Activated naive CD8-positive, alpha-beta T cell treated with anti-CD3 and anti-CD28 coated beads, Interleukin-2, amount 10 ng/mL, durations not matched to agents 7 days and 5 days (primary cell): ENCODE results near the gene PPP6R1. TPM values are rescaled to one million over a fixed set of nuclear protein-coding genes. Genes with fewer than 3 reads are reported as not detected.
A peak's percentile ranks its signal among the peaks of the same experiment; 100 is the strongest.
"Not testable (repeated sequence)": the region's sequence is repeated elsewhere in the genome, so short reads cannot be mapped to it uniquely, and the experiment has no call there.

ENCODE experiments used
- ATAC-seq: fragments of 150-1000 bp; cut with Tn5 transposase; one replicate; pipeline ENCODE4 v1.10.0; 2021; ENCODE audit warnings: low read depth, moderate library complexity
- POLR2A ChIA-PET: fragments of 350-600 bp; sonication (Branson Sonifier 250); formaldehyde crosslinking; loops from one replicate; lab custom pipeline; 2021; ENCODE audit warnings: antibody characterized with exemption; lab: Charles Lee
- DNase-seq: peaks from one replicate; pipeline ENCODE4 v3.0.0; 2021
- H3K27ac Mint-ChIP-seq: one replicate; pipeline ENCODE4 v1.8.0; 2022; ENCODE audit warnings: mild to moderate bottlenecking, mixed read lengths
- H3K27me3 Mint-ChIP-seq: one replicate; pipeline ENCODE4 v1.8.0; 2022; ENCODE audit warnings: mild to moderate bottlenecking, moderate library complexity, mixed read lengths
- H3K36me3 Mint-ChIP-seq: one replicate; pipeline ENCODE4 v1.8.0; 2021; ENCODE audit warnings: mild to moderate bottlenecking, mixed read lengths
- H3K4me1 Mint-ChIP-seq: one replicate; pipeline ENCODE4 v1.8.0; 2021; ENCODE audit warnings: mixed read lengths
- H3K4me3 Mint-ChIP-seq: one replicate; pipeline ENCODE4 v1.8.0; 2022; ENCODE audit warnings: mild to moderate bottlenecking, moderate library complexity, mixed read lengths
- H3K9me3 Mint-ChIP-seq: one replicate; pipeline ENCODE4 v1.8.0; 2021; ENCODE audit warnings: mixed read lengths
- total RNA-seq, 2 experiments: library from RNA; stranded (reverse); gene quantifications; one replicate each; pipeline ENCODE4 v1.2.3, GENCODE V29; 2021

The PPP6R1 gene
- total RNA-seq, 2 experiments from 2014 or later, result 211 to 226 TPM

DNA sequence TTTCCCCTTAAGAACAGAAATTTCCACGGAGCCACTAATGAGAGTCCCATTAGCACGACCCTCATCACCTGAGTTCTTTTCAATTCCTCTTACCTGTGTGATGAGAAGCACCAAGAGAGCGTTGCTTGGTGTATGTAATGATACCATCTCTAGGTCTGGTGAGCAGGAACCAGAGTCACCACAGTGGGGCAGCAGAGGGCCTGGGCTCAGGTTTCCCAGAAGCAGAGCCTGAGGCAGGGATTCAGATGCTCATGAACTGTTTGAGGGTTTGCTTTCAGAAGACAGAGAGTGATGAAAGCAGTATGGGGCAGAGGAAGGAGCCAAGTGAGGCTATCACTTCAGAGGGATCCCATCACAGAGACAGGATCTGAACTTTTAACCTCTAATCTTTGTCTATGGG lies 46.4 kb downstream of the PPP6R1 start:
- H3K36me3 Mint-ChIP-seq, result peaks cover 3% of the 10 kb centered on the region
- H3K4me3 Mint-ChIP-seq, result no peak overlapping the region
- no peak for ATAC-seq

DNA sequence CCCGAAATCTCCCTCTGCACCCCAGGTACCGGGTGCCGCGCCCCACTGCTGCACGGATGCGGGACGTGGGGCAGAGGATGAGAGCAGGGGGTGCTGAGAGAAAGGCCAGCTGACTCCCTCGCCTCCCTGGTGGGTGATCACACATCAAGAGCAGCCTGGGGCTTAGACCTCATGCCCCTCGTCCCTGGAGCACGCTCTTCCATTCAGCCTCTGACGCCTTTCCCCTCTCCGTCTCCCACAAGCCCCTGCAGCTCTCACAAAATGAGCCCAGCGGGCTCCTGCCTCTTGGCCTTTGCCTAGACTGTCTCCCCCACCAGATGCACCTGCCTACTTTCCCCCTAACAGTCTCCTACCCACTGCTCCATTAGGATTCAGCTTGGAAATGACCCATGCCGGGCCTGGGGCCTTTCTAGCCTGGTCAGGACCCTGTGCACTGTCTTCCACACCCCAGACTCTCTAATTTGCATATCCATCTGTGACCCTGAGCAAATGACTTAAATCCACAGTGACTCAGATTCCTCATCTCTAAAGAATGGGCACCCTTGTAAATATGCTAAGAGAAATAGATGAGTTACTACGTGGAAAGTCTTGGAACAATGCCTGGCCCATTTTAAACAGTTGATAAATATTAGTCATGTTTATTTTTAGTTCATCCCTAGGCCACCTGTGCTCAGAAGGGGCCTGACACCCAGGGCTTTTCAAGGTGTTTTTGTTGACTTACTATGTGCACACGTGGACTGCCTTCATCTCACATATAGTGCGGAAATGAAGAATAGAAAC lies 48.9 kb downstream of the PPP6R1 start:
- DNase-seq, result no peak
- H3K36me3 Mint-ChIP-seq, result no peaks in the 10 kb centered on the region
- peak overlapping the region; percentile 30 for H3K27ac Mint-ChIP-seq
- no peak for ATAC-seq
- peaks cover 6% of the 10 kb centered on the region for H3K9me3 Mint-ChIP-seq
- H3K4me3 Mint-ChIP-seq, result no peak overlapping the region
- POLR2A ChIA-PET, result no interaction called here
- H3K27me3 Mint-ChIP-seq, result peaks cover 15% of the 10 kb centered on the region
- H3K4me1 Mint-ChIP-seq, result peaks cover 3% of the 10 kb centered on the region

More for the DNA sequence above, 46.4 kb downstream of the PPP6R1 start:
- Mint-ChIP-seq H3K4me1 (peaks cover 9% of the 10 kb centered on the region), H3K27ac (no peak overlapping the region), H3K9me3 (peaks cover 9% of the 10 kb centered on the region), H3K27me3 (peaks cover 20% of the 10 kb centered on the region)
- POLR2A ChIA-PET, result no interaction called here
- no peak for DNase-seq

GRCh38 chr19:55208880-55209692 lies 49.7 kb downstream of the PPP6R1 start, which contains the start of gene PTPRH:
Gene PTPRH (minus strand): TSS chr19:55209501. CDS start chr19:55209433, 68 bp downstream.
- H3K9me3 Mint-ChIP-seq, result peaks cover 6% of the 10 kb centered on the region
- H3K27ac Mint-ChIP-seq, result peak within 1 kb of the TSS; percentile 30
- POLR2A ChIA-PET, result no interaction called here
- peaks cover 15% of the 10 kb centered on the region for H3K27me3 Mint-ChIP-seq
- peaks cover 3% of the 10 kb centered on the region for H3K4me1 Mint-ChIP-seq
- H3K36me3 Mint-ChIP-seq, result no peaks in the 10 kb centered on the region
- DNase-seq (no peak), ATAC-seq (no peak)
- no peak within 1 kb of the TSS for H3K4me3 Mint-ChIP-seq

GRCh38 chr19:55206664-55207500 lies 51.9 kb downstream of the PPP6R1 start:
- peak overlapping the region; percentile 80 for H3K27ac Mint-ChIP-seq
- POLR2A ChIA-PET, result interaction anchor here (0.6 kb wide), 1 partner anchor 29 kb away, joined by 3 read pairs; no protein-coding TSS in a partner anchor
- H3K27me3 Mint-ChIP-seq, result peaks cover 21% of the 10 kb centered on the region
- DNase-seq (no peak), ATAC-seq (peak; percentile 83)
- peaks cover 3% of the 10 kb centered on the region for H3K4me1 Mint-ChIP-seq
- peak overlapping the region; percentile 37 for H3K4me3 Mint-ChIP-seq
- peaks cover 2% of the 10 kb centered on the region for H3K9me3 Mint-ChIP-seq
- H3K36me3 Mint-ChIP-seq, result no peaks in the 10 kb centered on the region

GRCh38 chr19:55202199-55202598 lies 56.6 kb downstream of the PPP6R1 start:
- H3K36me3 Mint-ChIP-seq, ATAC-seq, H3K4me3 Mint-ChIP-seq, DNase-seq, H3K9me3 Mint-ChIP-seq, H3K27ac Mint-ChIP-seq, H3K4me1 Mint-ChIP-seq: not testable (repeated sequence)
- POLR2A ChIA-PET, result interaction anchor here (0.5 kb wide), 1 partner anchor 168 kb away, joined by 3 read pairs; no protein-coding TSS in a partner anchor
- peaks cover 17% of the 10 kb centered on the region for H3K27me3 Mint-ChIP-seq

- DNase-seq, result no peak
- H3K27me3 Mint-ChIP-seq, result peaks cover 13% of the 10 kb centered on the region
- H3K4me1 Mint-ChIP-seq, result no peaks in the 10 kb centered on the region
- no peaks in the 10 kb centered on the region for H3K9me3 Mint-ChIP-seq
- no peaks in the 10 kb centered on the region for H3K36me3 Mint-ChIP-seq
- H3K4me3 Mint-ChIP-seq, result no peak overlapping the region
- H3K27ac Mint-ChIP-seq, result no peak overlapping the region
- ATAC-seq, result no peak
- POLR2A ChIA-PET, result no interaction called here
Measured at GRCh38 chr19:55199620-55200204, 59.1 kb downstream of the PPP6R1 start.

GRCh38 chr19:55198651-55199050 lies 60.2 kb downstream of the PPP6R1 start:
- no peaks in the 10 kb centered on the region for H3K36me3 Mint-ChIP-seq
- no peak overlapping the region for H3K4me3 Mint-ChIP-seq
- no peaks in the 10 kb centered on the region for H3K4me1 Mint-ChIP-seq
- no peaks in the 10 kb centered on the region for H3K9me3 Mint-ChIP-seq
- peaks cover 17% of the 10 kb centered on the region for H3K27me3 Mint-ChIP-seq
- POLR2A ChIA-PET, result interaction anchor here (0.5 kb wide), 1 partner anchor 374 kb away, joined by 3 read pairs; no protein-coding TSS in a partner anchor
- DNase-seq (no peak), ATAC-seq (no peak)
- no peak overlapping the region for H3K27ac Mint-ChIP-seq

DNA sequence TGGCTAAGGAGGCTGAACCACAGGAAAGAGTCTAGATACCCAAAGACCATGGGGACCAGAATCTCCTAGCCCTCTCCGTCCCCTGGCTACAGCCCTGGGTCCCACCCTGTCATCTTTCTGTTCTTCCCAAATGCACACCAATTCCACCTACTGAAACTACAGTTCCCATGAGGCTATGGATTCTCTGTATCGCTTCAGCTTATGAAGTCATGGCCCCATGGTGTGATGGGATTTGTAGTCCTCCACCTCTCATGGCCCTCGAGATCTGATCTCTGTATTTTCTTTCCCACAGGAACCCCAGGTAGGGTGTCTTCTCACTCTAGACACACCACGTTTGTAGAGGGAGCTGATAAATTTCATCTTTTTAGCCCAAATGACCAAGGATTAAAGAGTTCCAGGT lies 61.3 kb downstream of the PPP6R1 start:
- Mint-ChIP-seq H3K27me3 (peaks cover 18% of the 10 kb centered on the region), H3K9me3 (no peaks in the 10 kb centered on the region), H3K4me3 (no peak overlapping the region), H3K27ac (no peak overlapping the region), H3K4me1 (peaks cover 2% of the 10 kb centered on the region), H3K36me3 (no peaks in the 10 kb centered on the region)
- POLR2A ChIA-PET, result no interaction called here
- DNase-seq (no peak), ATAC-seq (no peak)

DNA sequence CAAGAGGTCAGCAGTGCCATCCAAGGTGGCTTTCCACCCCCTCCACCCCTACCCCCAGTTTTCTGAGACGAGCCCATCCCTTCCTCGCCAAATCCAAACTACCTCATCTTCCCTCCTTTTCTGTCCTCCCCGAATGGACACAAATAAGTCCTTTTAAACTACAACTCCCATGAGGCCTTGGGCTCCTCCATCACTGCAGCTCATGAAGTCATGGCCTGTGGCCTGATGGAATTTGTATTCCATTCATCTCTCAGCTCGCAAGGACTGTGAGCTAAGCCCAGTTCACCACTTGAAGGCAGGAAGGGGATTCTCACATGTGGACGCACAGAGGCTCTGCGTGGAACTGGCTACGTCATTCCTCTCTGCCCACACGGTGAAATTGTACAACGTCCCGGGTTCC lies 62.0 kb downstream of the PPP6R1 start:
- Mint-ChIP-seq H3K36me3 (no peaks in the 10 kb centered on the region), H3K4me3 (no peak overlapping the region), H3K27me3 (peaks cover 13% of the 10 kb centered on the region), H3K4me1 (peaks cover 2% of the 10 kb centered on the region), H3K9me3 (no peaks in the 10 kb centered on the region), H3K27ac (no peak overlapping the region)
- POLR2A ChIA-PET, result no interaction called here
- DNase-seq, result no peak
- no peak for ATAC-seq

GRCh38 chr19:55193481-55193880 lies 65.3 kb downstream of the PPP6R1 start:
- Mint-ChIP-seq H3K9me3 (no peaks in the 10 kb centered on the region), H3K27me3 (peaks cover 9% of the 10 kb centered on the region)
- POLR2A ChIA-PET, result interaction anchor here (0.7 kb wide), 2 partner anchors 8 to 60 kb away, joined by 3 to 5 read pairs; no protein-coding TSS in a partner anchor

GRCh38 chr19:55189403-55189835 lies 69.4 kb downstream of the PPP6R1 start:
- peak overlapping the region; percentile 81 for H3K4me3 Mint-ChIP-seq
- peaks cover 11% of the 10 kb centered on the region for H3K27me3 Mint-ChIP-seq
- POLR2A ChIA-PET, result no interaction called here
- peak overlapping the region; percentile 73 for H3K27ac Mint-ChIP-seq
- H3K36me3 Mint-ChIP-seq, result peaks cover 1% of the 10 kb centered on the region
- no peaks in the 10 kb centered on the region for H3K9me3 Mint-ChIP-seq
- peaks cover 23% of the 10 kb centered on the region for H3K4me1 Mint-ChIP-seq
- no peak for DNase-seq
- ATAC-seq, result no peak

More at GRCh38 chr19:55193481-55193880, 65.3 kb downstream of the PPP6R1 start:
- Mint-ChIP-seq H3K27ac (no peak overlapping the region), H3K36me3 (peaks cover under 1% of the 10 kb centered on the region), H3K4me1 (peaks cover 12% of the 10 kb centered on the region), H3K4me3 (no peak overlapping the region)
- DNase-seq, result no peak
- ATAC-seq, result no peak

- H3K4me1 Mint-ChIP-seq, result peaks cover 29% of the 10 kb centered on the region
- peaks cover 1% of the 10 kb centered on the region for H3K36me3 Mint-ChIP-seq
- peaks cover 8% of the 10 kb centered on the region for H3K27me3 Mint-ChIP-seq
- H3K9me3 Mint-ChIP-seq, result no peaks in the 10 kb centered on the region
- peak overlapping the region; percentile 81 for H3K4me3 Mint-ChIP-seq
- DNase-seq (no peak), ATAC-seq (peak; percentile 65)
- peak overlapping the region; percentile 85 for H3K27ac Mint-ChIP-seq
- POLR2A ChIA-PET, result no interaction called here
Measured at GRCh38 chr19:55188625-55189024, 70.2 kb downstream of the PPP6R1 start.
